Lower leg skin (tissue), 3 donors: ENCODE data around the gene NNAT.

Experiments used
- CTCF ChIP-seq, 3 donors: fragments of 450-650 bp; IDR thresholded peaks; one replicate each; pipeline ENCODE4 v1.5.1; 2016; ENCODE audit warnings: antibody characterized with exemption in 3 of 3, mild to moderate bottlenecking in 3 of 3, moderate library complexity in 2 of 3
- POLR2A ChIP-seq, 2 donors: fragments of 450-650 bp; IDR thresholded peaks; one replicate each; pipeline ENCODE4 v1.6.1; 2016 to 2017; ENCODE audit warnings: antibody characterized with exemption in 2 of 2, mild to moderate bottlenecking in 1 of 2, moderate library complexity in 1 of 2

DNA sequence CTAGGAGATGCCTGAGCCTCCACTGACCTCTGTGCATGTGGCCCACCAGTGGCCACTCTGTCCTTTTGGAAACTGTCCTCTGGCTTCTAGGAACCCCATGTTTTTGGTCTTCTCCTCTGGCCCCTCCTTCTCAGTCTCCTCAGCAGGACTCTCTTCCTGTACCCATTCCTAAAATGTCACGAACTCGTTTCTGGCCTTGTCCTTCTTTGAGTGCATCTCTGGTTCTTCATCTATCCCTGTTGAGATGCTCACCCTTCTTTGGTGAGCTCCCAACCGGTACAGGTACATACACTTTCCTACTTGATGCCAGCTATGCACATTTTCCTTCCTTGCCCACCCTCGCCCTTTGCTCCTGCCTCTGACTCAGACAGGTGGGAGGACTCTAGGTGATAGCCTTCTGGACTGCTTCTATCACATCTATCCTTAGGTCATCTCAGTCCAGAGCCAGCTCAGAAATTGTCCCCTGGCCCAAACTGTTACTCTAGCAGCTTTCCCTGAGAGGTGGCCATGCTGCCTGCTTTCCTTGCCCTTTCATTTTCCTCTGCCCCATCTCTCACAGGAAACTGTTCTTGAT lies 14.8 kb upstream of the NNAT start:
- no peak for TF ChIP-seq CTCF (IDR thresholded peaks at IDR 0.05)
- no peak for TF ChIP-seq POLR2A (IDR thresholded peaks at IDR 0.05)
